HepG2 (cell line): ENCODE data around the gene KLF13.

Experiments
- CTCF ChIP-seq: sonication (generic); formaldehyde crosslinking; IDR thresholded peaks from 2 replicates; pipeline ENCODE4 v1.5.0; 2020; ENCODE audit warnings: mild to moderate bottlenecking, missing genetic modification reagents, moderate library complexity
- FOXP1 ChIP-seq, 2 experiments: fragments of 450-650 bp in 1 of 2; IDR thresholded peaks; 2 replicates each; pipeline ENCODE4 v1.6.1; 2017 to 2018; ENCODE audit warnings: antibody characterized with exemption in 1 of 2
- IKZF4 ChIP-seq: sonication (generic); formaldehyde crosslinking; IDR thresholded peaks from 2 replicates; pipeline ENCODE4 v1.5.1; 2020; ENCODE audit warnings: borderline replicate concordance, mild to moderate bottlenecking, low read depth, missing genetic modification reagents; ENCODE audit errors: not compliant biosample characterization
- NFYB ChIP-seq: sonication (generic); formaldehyde crosslinking; IDR thresholded peaks from 2 replicates; pipeline ENCODE4 v1.4.0; 2020; ENCODE audit warnings: missing genetic modification reagents
- NR2C2 ChIP-seq: sonication (generic); formaldehyde crosslinking; IDR thresholded peaks from 2 replicates; pipeline ENCODE4 v1.4.0; 2020; ENCODE audit warnings: missing genetic modification reagents, mild to moderate bottlenecking, moderate library complexity, borderline replicate concordance
- PAWR ChIP-seq: sonication (generic); formaldehyde crosslinking; IDR thresholded peaks from 2 replicates; pipeline ENCODE4 v1.4.0; 2020; ENCODE audit warnings: missing genetic modification reagents, mild to moderate bottlenecking, borderline replicate concordance
- POLR2AphosphoS5 ChIP-seq: IDR thresholded peaks from 2 replicates; pipeline ENCODE4 v1.6.1; 2012; ENCODE audit warnings: low read depth, low read length
- TEAD2 ChIP-seq: sonication (generic); formaldehyde crosslinking; IDR thresholded peaks from 2 replicates; pipeline ENCODE4 v1.9.0; 2021; ENCODE audit warnings: missing genetic modification reagents
- ZNF431 ChIP-seq: sonication (generic); formaldehyde crosslinking; IDR thresholded peaks from 2 replicates; pipeline ENCODE4 v1.9.0; 2022; ENCODE audit warnings: missing genetic modification reagents, low read depth, mild to moderate bottlenecking, borderline replicate concordance

GRCh38 chr15:31367021-31367729, 40.5 kb downstream of the KLF13 start:
- TF ChIP-seq PAWR (CRISPR knock-in tag) = no peak
- TF ChIP-seq TEAD2 = no peak
- no peak for TF ChIP-seq POLR2AphosphoS5
- no peak for TF ChIP-seq NFYB (CRISPR knock-in tag)
- TF ChIP-seq CTCF = no peak
- TF ChIP-seq NR2C2 (CRISPR knock-in tag) = no peak
- TF ChIP-seq FOXP1 (IDR thresholded peaks at IDR 0.05) = no peak
- TF ChIP-seq FOXP1 (CRISPR knock-in tag; IDR thresholded peaks at IDR 0.05) = no peak
- TF ChIP-seq ZNF431 (CRISPR knock-in tag) = no peak
- no peak for TF ChIP-seq IKZF4 (CRISPR knock-in tag)
